Nephron progenitor cell (in vitro differentiated cells): ENCODE results near the gene CACNB4.

Source experiments
- DNase-seq: peaks from one replicate; pipeline ENCODE4 v3.0.0; 2021
- H3K27ac Mint-ChIP-seq: 2 replicates; pipeline ENCODE4 v1.8.0; 2021; ENCODE audit warnings: mild to moderate bottlenecking, moderate library complexity, mixed read lengths
- H3K27me3 Mint-ChIP-seq: 2 replicates; pipeline ENCODE4 v1.8.0; 2021; ENCODE audit warnings: mild to moderate bottlenecking, low read depth, mixed read lengths; ENCODE audit not compliant: poor library complexity
- H3K36me3 Mint-ChIP-seq: 2 replicates; pipeline ENCODE4 v1.8.0; 2021; ENCODE audit warnings: low read depth, mixed read lengths
- H3K4me1 Mint-ChIP-seq: 2 replicates; pipeline ENCODE4 v1.8.0; 2021; ENCODE audit warnings: mixed read lengths
- H3K4me3 Mint-ChIP-seq: 2 replicates; pipeline ENCODE4 v1.8.0; 2021; ENCODE audit warnings: mild to moderate bottlenecking, moderate library complexity, mixed read lengths
- H3K9me3 Mint-ChIP-seq: 2 replicates; pipeline ENCODE4 v1.8.0; 2021; ENCODE audit warnings: mild to moderate bottlenecking, moderate library complexity, mixed read lengths
- TF ChIP-seq, protein P1 (sequence below): fragments of 200-600 bp; sonication (generic); IDR thresholded peaks from 2 replicates; pipeline ENCODE4 v1.5.0; 2021; ENCODE audit warnings: antibody characterized with exemption

The CACNB4 gene

DNA sequence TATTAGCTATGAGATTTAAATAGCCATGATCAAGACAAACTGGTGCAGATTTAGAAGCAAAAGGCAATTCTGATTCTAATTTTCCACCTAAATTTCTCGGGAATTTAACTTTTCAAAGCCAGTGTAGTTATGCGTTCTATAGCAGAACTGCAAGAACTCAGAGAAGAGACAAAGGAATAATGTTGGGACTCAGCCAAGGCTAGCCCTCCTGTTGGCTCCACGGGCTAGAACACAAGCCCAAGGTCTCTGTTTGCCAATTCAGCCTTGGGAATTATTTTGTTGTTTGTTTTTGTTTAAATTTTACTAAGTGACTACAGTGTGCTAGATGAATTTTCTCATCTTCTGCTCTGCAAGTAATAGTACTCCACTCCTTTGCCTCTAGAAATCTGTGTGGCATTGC is 121.2 kb downstream of the CACNB4 start:
- Mint-ChIP-seq H3K4me3 (no peak overlapping the region), H3K27me3 (no peaks in the 10 kb centered on the region), H3K9me3 (peaks cover 30% of the 10 kb centered on the region), H3K27ac (no peak overlapping the region), H3K36me3 (peaks cover 10% of the 10 kb centered on the region), H3K4me1 (peaks cover 60% of the 10 kb centered on the region)
- TF ChIP-seq, protein P1, sequence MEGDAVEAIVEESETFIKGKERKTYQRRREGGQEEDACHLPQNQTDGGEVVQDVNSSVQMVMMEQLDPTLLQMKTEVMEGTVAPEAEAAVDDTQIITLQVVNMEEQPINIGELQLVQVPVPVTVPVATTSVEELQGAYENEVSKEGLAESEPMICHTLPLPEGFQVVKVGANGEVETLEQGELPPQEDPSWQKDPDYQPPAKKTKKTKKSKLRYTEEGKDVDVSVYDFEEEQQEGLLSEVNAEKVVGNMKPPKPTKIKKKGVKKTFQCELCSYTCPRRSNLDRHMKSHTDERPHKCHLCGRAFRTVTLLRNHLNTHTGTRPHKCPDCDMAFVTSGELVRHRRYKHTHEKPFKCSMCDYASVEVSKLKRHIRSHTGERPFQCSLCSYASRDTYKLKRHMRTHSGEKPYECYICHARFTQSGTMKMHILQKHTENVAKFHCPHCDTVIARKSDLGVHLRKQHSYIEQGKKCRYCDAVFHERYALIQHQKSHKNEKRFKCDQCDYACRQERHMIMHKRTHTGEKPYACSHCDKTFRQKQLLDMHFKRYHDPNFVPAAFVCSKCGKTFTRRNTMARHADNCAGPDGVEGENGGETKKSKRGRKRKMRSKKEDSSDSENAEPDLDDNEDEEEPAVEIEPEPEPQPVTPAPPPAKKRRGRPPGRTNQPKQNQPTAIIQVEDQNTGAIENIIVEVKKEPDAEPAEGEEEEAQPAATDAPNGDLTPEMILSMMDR, result no peak
- DNase-seq, result no peak

DNA sequence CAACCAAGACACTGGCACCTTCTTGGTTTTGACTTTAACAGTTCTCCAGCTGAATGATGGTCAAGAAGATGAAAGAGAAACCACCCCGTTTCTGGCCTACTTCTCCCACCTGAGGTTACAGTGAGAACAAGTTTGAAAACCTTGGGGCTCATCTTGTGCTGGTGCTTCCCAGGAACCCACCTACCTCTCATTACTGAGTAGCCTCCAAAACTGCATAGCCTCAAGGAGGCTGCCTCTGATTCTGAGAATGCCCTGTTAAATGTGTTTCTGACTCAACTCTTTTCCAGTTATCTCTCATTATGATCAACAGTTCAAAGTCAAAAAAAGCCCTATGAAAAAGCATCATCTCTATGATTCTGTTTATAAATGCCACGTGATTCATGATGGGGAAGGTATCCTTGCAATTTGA is 121.9 kb downstream of the CACNB4 start:
- peaks cover 67% of the 10 kb centered on the region for H3K4me1 Mint-ChIP-seq
- peaks cover 30% of the 10 kb centered on the region for H3K9me3 Mint-ChIP-seq
- H3K27me3 Mint-ChIP-seq, result no peaks in the 10 kb centered on the region
- TF ChIP-seq, protein P1, result no peak
- H3K27ac Mint-ChIP-seq, result no peak overlapping the region
- no peak overlapping the region for H3K4me3 Mint-ChIP-seq
- DNase-seq, result no peak
- H3K36me3 Mint-ChIP-seq, result peaks cover 10% of the 10 kb centered on the region

DNA sequence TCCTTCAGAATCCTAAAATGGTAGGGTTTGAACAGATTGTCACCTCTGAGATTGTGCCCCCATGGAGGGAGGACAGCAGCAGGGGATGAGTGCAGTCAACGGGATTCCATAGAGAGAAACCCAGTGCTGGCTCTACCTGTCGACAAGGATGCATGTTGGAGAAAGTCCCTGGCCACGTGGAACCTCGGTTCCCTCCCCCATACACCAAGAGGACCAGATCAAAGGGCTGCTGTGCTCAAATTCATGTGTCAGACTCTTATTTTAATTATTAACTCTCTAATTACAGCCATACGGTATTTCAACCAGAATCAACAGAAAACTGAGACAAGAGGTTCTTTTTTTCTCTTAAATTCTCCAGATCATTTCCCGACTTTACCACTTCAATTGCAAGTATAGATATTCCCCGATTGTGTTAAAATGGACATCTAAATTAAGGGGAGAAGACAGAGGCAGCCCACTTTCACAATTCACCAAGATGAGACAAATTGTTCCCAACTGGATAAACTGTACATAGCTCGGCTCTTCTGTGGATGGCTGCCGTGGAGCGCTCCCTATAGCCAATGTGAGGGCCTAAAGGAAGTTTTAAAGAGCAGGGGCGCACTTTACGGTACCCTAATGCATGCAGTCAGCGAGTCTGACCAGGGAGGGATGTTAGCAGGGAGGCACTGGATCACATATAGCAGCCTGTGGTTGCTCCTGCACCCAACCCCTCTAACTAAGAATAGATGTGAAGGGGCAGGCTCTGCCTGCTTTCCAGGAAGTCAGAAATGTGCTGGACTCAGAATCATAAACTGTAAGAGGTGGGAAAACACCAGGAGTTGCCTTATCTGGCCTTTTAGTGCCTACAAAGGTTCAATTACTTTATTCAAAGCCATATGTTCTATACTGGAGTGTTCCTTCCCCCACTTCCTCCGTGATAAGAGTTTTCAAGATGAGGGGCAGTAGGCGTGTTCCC is 123.1 kb downstream of the CACNB4 start:
- H3K27me3 Mint-ChIP-seq, result no peaks in the 10 kb centered on the region
- TF ChIP-seq, protein P1, result no peak
- peaks cover 74% of the 10 kb centered on the region for H3K4me1 Mint-ChIP-seq
- H3K36me3 Mint-ChIP-seq, result peaks cover 18% of the 10 kb centered on the region
- H3K27ac Mint-ChIP-seq, result peak overlapping the region; percentile 60
- DNase-seq, result no peak
- no peak overlapping the region for H3K4me3 Mint-ChIP-seq
- peaks cover 22% of the 10 kb centered on the region for H3K9me3 Mint-ChIP-seq

DNA sequence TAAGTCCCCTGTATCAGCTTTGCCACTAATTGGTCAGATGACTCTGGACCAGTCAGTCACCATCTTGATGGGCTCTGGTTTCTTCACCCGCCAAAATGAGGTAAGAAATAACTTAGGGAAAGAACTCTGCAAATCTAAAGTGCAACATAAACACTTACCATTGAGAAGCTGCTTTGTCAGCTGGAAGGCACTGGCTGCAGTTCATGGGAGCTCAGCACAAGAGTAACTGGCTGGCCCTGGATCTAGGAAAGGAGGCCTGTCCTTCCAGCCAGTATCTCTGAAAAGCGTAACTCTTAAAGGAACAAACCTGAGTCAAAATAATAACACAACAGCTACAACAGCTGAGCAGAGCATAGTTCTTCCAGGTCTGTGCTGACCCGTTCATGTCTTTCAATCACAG is 123.9 kb downstream of the CACNB4 start:
- no peak for DNase-seq
- TF ChIP-seq, protein P1, result no peak
- H3K4me3 Mint-ChIP-seq, result no peak overlapping the region
- H3K36me3 Mint-ChIP-seq, result peaks cover 19% of the 10 kb centered on the region
- peaks cover 75% of the 10 kb centered on the region for H3K4me1 Mint-ChIP-seq
- H3K27me3 Mint-ChIP-seq, result no peaks in the 10 kb centered on the region
- peak overlapping the region; percentile 89 for H3K27ac Mint-ChIP-seq
- H3K9me3 Mint-ChIP-seq, result peaks cover 15% of the 10 kb centered on the region

DNA sequence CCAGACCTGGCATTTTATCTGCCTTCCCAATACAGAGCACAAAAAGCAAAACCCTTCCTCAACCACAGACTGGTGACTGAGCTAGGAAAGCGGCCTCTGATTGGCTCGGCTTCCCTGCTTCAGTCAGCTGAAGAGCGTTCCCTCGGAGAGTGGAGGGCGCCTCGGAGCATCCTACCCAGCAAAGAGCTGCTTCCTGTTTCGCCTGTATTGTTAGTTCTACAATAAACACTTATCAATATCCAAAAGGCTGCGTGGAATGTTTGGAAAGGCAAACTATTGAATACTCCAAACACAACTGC is 125.0 kb downstream of the CACNB4 start:
- H3K27ac Mint-ChIP-seq, result peak overlapping the region; percentile 62
- DNase-seq, result peak; percentile 38
- H3K4me3 Mint-ChIP-seq, result peak overlapping the region; percentile 77
- H3K4me1 Mint-ChIP-seq, result peaks cover 74% of the 10 kb centered on the region
- H3K36me3 Mint-ChIP-seq, result peaks cover 19% of the 10 kb centered on the region
- peaks cover 7% of the 10 kb centered on the region for H3K9me3 Mint-ChIP-seq
- H3K27me3 Mint-ChIP-seq, result no peaks in the 10 kb centered on the region
- TF ChIP-seq, protein P1, result no peak
